MM.1S (cell line): ENCODE results near the gene IFRD2.

Experiments used
- DNase-seq: peaks from one replicate; pipeline ENCODE4 v3.0.0-alpha.2; 2015
- H2AFZ ChIP-seq: fragments of 300-600 bp; sonication (generic); 2 replicates; pipeline ENCODE4 v1.6.0; 2016; ENCODE audit warnings: antibody characterized with exemption, low read length
- H3F3A ChIP-seq: fragments of 300-600 bp; sonication (generic); 2 replicates; pipeline ENCODE4 v1.6.1; 2016; ENCODE audit warnings: mild to moderate bottlenecking, antibody characterized with exemption, low read length, moderate library complexity, mixed read lengths; ENCODE audit not compliant: insufficient read depth
- H3K27ac ChIP-seq: fragments of 300-600 bp; sonication (generic); 2 replicates; pipeline ENCODE4 v1.5.1; 2016; ENCODE audit warnings: mild to moderate bottlenecking, low read length
- H3K27me3 ChIP-seq: fragments of 300-600 bp; sonication (generic); replicated peaks from 2 replicates; pipeline ENCODE4 v1.6.0; 2016; ENCODE audit warnings: low read length; ENCODE audit not compliant: insufficient read depth
- H3K36me3 ChIP-seq: fragments of 300-600 bp; sonication (generic); replicated peaks from 2 replicates; pipeline ENCODE4 v1.6.1; 2016; ENCODE audit warnings: mild to moderate bottlenecking, low read length, mixed read lengths; ENCODE audit not compliant: insufficient read depth
- H3K4me1 ChIP-seq: fragments of 300-600 bp; sonication (generic); 2 replicates; pipeline ENCODE4 v1.6.1; 2016; ENCODE audit warnings: low read length, mixed read lengths
- H3K4me2 ChIP-seq: fragments of 300-600 bp; sonication (generic); 2 replicates; pipeline ENCODE4 v1.6.0; 2016; ENCODE audit warnings: low read depth, low read length
- H3K4me3 ChIP-seq: fragments of 300-600 bp; sonication (generic); 2 replicates; pipeline ENCODE4 v1.5.1; 2016; ENCODE audit warnings: low read length, mixed read lengths
- H3K79me2 ChIP-seq: fragments of 300-600 bp; sonication (generic); 2 replicates; pipeline ENCODE4 v1.6.1; 2016; ENCODE audit warnings: mixed run types, low read length, mixed read lengths
- H3K9ac ChIP-seq: fragments of 300-600 bp; sonication (generic); 2 replicates; pipeline ENCODE4 v1.6.1; 2016; ENCODE audit warnings: low read length, mixed read lengths
- H3K9me2 ChIP-seq: fragments of 300-600 bp; sonication (generic); replicated peaks from 2 replicates; pipeline ENCODE4 v1.6.1; 2016; ENCODE audit warnings: mild to moderate bottlenecking, low read length, mixed read lengths; ENCODE audit not compliant: insufficient read depth
- H3K9me3 ChIP-seq: fragments of 300-600 bp; sonication (generic); replicated peaks from 2 replicates; pipeline ENCODE4 v1.6.1; 2016; ENCODE audit warnings: mild to moderate bottlenecking, low read length, mixed read lengths; ENCODE audit not compliant: insufficient read depth
- H4K20me1 ChIP-seq: fragments of 300-600 bp; sonication (generic); 2 replicates; pipeline ENCODE4 v1.6.1; 2016; ENCODE audit warnings: mild to moderate bottlenecking, low read length, moderate library complexity, mixed read lengths; ENCODE audit not compliant: insufficient read depth
- CTCF ChIP-seq: fragments of 300-600 bp; sonication (generic); IDR thresholded peaks from 2 replicates; pipeline ENCODE4 v1.5.1; 2016; ENCODE audit warnings: antibody characterized with exemption, low read length, mixed read lengths
- EZH2 ChIP-seq: fragments of 300-600 bp; sonication (generic); optimal IDR thresholded peaks from 2 replicates; pipeline ENCODE3; 2017; ENCODE audit warnings: low read depth, mild to moderate bottlenecking, antibody characterized with exemption, low read length, mixed read lengths
- EZH2phosphoT487 ChIP-seq: fragments of 300-600 bp; sonication (generic); IDR thresholded peaks from 2 replicates; pipeline ENCODE4 v1.6.1; 2018; ENCODE audit warnings: antibody characterized with exemption, low read length

The IFRD2 gene

GRCh38 chr3:50267280-50267913 lies 24.8 kb downstream of the IFRD2 start:
- Histone ChIP-seq H2AFZ (no peak overlapping the region), H3K36me3 (no peaks in the 10 kb centered on the region), H3K27ac (no peak overlapping the region), H4K20me1 (no peaks in the 10 kb centered on the region), H3K9me3 (no peaks in the 10 kb centered on the region), H3K4me1 (no peaks in the 10 kb centered on the region), H3K4me2 (no peak overlapping the region), H3K27me3 (peaks cover 71% of the 10 kb centered on the region), H3K9ac (no peak overlapping the region), H3F3A (no peaks in the 10 kb centered on the region), H3K9me2 (no peaks in the 10 kb centered on the region), H3K79me2 (no peaks in the 10 kb centered on the region), H3K4me3 (no peak overlapping the region)
- DNase-seq: no peak
- TF ChIP-seq CTCF: no peak

- no peak overlapping the region for H3K27ac ChIP-seq
- no peak overlapping the region for H3K9ac ChIP-seq
- no peak overlapping the region for H2AFZ ChIP-seq
- no peaks in the 10 kb centered on the region for H3K9me2 ChIP-seq
- H4K20me1 ChIP-seq: no peaks in the 10 kb centered on the region
- H3K4me2 ChIP-seq: no peak overlapping the region
- peaks cover 66% of the 10 kb centered on the region for H3K27me3 ChIP-seq
- no peak for DNase-seq
- H3K4me3 ChIP-seq: no peak overlapping the region
- H3K36me3 ChIP-seq: no peaks in the 10 kb centered on the region
- no peak for TF ChIP-seq EZH2phosphoT487
- TF ChIP-seq CTCF: no peak
- TF ChIP-seq EZH2: no peak
- no peaks in the 10 kb centered on the region for H3F3A ChIP-seq
- no peaks in the 10 kb centered on the region for H3K79me2 ChIP-seq
- no peaks in the 10 kb centered on the region for H3K4me1 ChIP-seq
- H3K9me3 ChIP-seq: no peaks in the 10 kb centered on the region
These were observed 25.4 kb downstream of the IFRD2 start for GRCh38 chr3:50266836-50267235.

GRCh38 chr3:50266017-50266416 lies 26.2 kb downstream of the IFRD2 start:
- Histone ChIP-seq H3F3A (no peaks in the 10 kb centered on the region), H3K9me2 (no peaks in the 10 kb centered on the region), H3K4me3 (no peak overlapping the region), H2AFZ (no peak overlapping the region), H3K79me2 (no peaks in the 10 kb centered on the region), H3K27ac (no peak overlapping the region), H3K4me2 (no peak overlapping the region), H3K27me3 (peaks cover 59% of the 10 kb centered on the region), H3K9ac (no peak overlapping the region), H4K20me1 (no peaks in the 10 kb centered on the region), H3K36me3 (no peaks in the 10 kb centered on the region), H3K4me1 (no peaks in the 10 kb centered on the region), H3K9me3 (no peaks in the 10 kb centered on the region)
- no peak for TF ChIP-seq CTCF
- TF ChIP-seq EZH2phosphoT487: no peak
- no peak for TF ChIP-seq EZH2
- DNase-seq: no peak
